ENCODE measurements around the gene ABTB2.

DNA sequence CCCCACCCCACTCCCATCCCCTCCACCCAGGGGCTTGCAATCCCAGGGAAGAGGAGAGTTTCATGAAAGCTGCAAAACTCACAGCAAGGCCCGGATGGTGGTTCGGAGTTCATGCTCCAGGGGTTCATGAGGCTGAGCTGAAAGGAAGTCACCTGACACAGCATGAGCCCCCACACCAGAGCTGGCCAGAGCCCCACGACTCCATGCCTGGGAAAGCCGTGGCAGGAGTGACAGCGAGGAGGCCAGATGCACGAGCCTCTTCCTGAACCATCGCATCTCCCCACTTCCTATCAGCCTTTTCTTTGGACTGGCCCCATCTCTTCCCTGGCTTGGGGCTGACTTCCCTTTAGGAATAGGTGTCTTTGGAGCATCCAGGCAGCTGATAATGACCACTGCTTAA is 105.8 kb downstream of the ABTB2 start:
- TF ChIP-seq, protein P1, sequence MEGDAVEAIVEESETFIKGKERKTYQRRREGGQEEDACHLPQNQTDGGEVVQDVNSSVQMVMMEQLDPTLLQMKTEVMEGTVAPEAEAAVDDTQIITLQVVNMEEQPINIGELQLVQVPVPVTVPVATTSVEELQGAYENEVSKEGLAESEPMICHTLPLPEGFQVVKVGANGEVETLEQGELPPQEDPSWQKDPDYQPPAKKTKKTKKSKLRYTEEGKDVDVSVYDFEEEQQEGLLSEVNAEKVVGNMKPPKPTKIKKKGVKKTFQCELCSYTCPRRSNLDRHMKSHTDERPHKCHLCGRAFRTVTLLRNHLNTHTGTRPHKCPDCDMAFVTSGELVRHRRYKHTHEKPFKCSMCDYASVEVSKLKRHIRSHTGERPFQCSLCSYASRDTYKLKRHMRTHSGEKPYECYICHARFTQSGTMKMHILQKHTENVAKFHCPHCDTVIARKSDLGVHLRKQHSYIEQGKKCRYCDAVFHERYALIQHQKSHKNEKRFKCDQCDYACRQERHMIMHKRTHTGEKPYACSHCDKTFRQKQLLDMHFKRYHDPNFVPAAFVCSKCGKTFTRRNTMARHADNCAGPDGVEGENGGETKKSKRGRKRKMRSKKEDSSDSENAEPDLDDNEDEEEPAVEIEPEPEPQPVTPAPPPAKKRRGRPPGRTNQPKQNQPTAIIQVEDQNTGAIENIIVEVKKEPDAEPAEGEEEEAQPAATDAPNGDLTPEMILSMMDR (IDR thresholded peaks at IDR 0.05): no peak
- TF ChIP-seq POLR2A (IDR thresholded peaks at IDR 0.05): no peak

All from right lobe of liver (tissue), 4 donors.